Measurements from ENCODE around the gene OXTR.

The OXTR gene

DNA sequence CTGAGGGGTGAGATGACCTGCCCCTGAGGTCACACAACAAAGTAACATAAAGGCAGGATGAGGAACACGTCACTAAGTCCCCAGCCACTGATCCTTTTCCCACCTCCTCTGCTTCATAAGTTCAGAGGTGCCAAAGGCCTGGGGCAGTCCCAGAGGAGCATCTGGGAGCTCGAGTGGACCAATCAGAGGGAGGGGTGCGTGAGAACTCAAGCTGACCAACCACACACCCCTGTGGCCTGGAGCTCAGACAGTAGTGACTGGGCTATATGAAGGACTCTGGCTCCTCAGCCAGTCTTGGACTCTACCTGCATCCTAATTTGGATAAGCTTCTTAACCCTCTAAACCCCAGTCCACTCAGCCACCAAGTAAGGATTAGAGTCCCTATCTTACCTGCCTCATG is 63.8 kb downstream of the OXTR start:
- no peak for DNase-seq (ENCODE audit: low read depth, low spot score)
- no peak overlapping the region for H3K4me3 ChIP-seq (ENCODE audit: low read depth, low read length)
- CTCF ChIA-PET = no interaction called here
- POLR2A ChIA-PET = no interaction called here
- TF ChIP-seq, protein P1, sequence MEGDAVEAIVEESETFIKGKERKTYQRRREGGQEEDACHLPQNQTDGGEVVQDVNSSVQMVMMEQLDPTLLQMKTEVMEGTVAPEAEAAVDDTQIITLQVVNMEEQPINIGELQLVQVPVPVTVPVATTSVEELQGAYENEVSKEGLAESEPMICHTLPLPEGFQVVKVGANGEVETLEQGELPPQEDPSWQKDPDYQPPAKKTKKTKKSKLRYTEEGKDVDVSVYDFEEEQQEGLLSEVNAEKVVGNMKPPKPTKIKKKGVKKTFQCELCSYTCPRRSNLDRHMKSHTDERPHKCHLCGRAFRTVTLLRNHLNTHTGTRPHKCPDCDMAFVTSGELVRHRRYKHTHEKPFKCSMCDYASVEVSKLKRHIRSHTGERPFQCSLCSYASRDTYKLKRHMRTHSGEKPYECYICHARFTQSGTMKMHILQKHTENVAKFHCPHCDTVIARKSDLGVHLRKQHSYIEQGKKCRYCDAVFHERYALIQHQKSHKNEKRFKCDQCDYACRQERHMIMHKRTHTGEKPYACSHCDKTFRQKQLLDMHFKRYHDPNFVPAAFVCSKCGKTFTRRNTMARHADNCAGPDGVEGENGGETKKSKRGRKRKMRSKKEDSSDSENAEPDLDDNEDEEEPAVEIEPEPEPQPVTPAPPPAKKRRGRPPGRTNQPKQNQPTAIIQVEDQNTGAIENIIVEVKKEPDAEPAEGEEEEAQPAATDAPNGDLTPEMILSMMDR (IDR thresholded peaks at IDR 0.05; ENCODE audit: insufficient read depth, low read length, missing control alignments) = no peak

DNA sequence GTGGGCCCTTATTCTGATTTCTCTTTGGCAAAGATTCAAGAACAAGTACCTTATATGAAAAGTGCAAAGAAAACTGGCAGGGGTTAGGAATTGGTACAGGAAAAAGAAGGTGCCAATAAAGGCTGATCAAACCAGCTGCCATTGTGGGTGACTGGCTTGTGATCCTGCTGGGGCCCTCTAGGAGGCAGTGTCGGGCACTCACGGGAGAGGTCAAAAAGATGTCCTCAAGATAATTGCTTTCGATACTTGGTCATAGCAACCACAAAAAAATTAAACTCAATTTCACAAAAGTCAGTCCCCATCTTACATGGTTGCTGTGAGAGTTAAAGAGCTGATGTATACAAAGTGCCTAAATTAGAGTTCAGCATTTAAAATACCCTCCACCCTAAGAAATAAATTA is 66.9 kb downstream of the OXTR start:
- H3K4me3 ChIP-seq (ENCODE audit: low read depth, low read length) = no peak overlapping the region
- ChIA-PET CTCF (interaction anchor here (0.5 to 1.2 kb wide), 5 partner anchors 10 to 39 kb away, joined by 3 read pairs; no protein-coding TSS in a partner anchor), POLR2A (no interaction called here)
- no peak for DNase-seq (ENCODE audit: low read depth, low spot score)
- TF ChIP-seq, protein P1 (IDR thresholded peaks at IDR 0.05; ENCODE audit: insufficient read depth, low read length, missing control alignments) = no peak

All from AG04449 (cell line).